WTC11 (cell line): Measurements from ENCODE around the gene UBE2S. TPM values are rescaled to one million over a fixed set of nuclear protein-coding genes. Genes with fewer than 3 reads are reported as not detected.

ENCODE experiments used
- ATAC-seq: fragments of 200-7000 bp; cut with Tn5 transposase; 2 replicates; pipeline ENCODE4 v1.10.0; 2021; ENCODE audit warnings: mild to moderate bottlenecking, moderate library complexity
- CTCF ChIA-PET: fragments of 300-600 bp; sonication (Branson Sonifier 250); formaldehyde crosslinking; loops from one replicate; lab custom pipeline; 2021; ENCODE audit warnings: antibody characterized with exemption; lab: Charles Lee
- POLR2A ChIA-PET: fragments of 350-600 bp; sonication (Branson Sonifier 250); formaldehyde crosslinking; loops from one replicate; lab custom pipeline; 2021; ENCODE audit warnings: antibody characterized with exemption; lab: Charles Lee
- DNase-seq: peaks from one replicate; pipeline ENCODE4 v3.0.0; 2021; ENCODE audit warnings: low spot score
- H3K27ac Mint-ChIP-seq: 2 replicates; pipeline ENCODE4 v1.8.0; 2021; ENCODE audit warnings: mixed read lengths
- H3K27me3 Mint-ChIP-seq: 2 replicates; pipeline ENCODE4 v1.8.0; 2021; ENCODE audit warnings: low read depth, mild to moderate bottlenecking, moderate library complexity, mixed read lengths
- H3K36me3 Mint-ChIP-seq: 2 replicates; pipeline ENCODE4 v1.8.0; 2021; ENCODE audit warnings: mixed read lengths
- H3K4me1 Mint-ChIP-seq: 2 replicates; pipeline ENCODE4 v1.8.0; 2022; ENCODE audit warnings: mixed read lengths
- H3K4me3 Mint-ChIP-seq: 2 replicates; pipeline ENCODE4 v1.8.0; 2021; ENCODE audit warnings: mild to moderate bottlenecking, moderate library complexity, mixed read lengths
- H3K9me3 Mint-ChIP-seq: 2 replicates; pipeline ENCODE4 v1.8.0; 2021; ENCODE audit warnings: mixed read lengths
- CREB1 ChIP-seq: sonication (generic); formaldehyde crosslinking; IDR thresholded peaks from 2 replicates; pipeline ENCODE4 v1.8.0; 2023; ENCODE audit warnings: mild to moderate bottlenecking, missing genetic modification reagents
- FOXK1 ChIP-seq: sonication (generic); formaldehyde crosslinking; IDR thresholded peaks from 2 replicates; pipeline ENCODE4 v1.8.0; 2022; ENCODE audit warnings: mild to moderate bottlenecking, moderate library complexity, missing genetic modification reagents
- FOXP1 ChIP-seq: sonication (generic); formaldehyde crosslinking; IDR thresholded peaks from 2 replicates; pipeline ENCODE4 v1.8.0; 2022; ENCODE audit warnings: missing genetic modification reagents, mild to moderate bottlenecking, moderate library complexity, borderline replicate concordance
- GABPB1 ChIP-seq: sonication (generic); formaldehyde crosslinking; IDR thresholded peaks from 2 replicates; pipeline ENCODE4 v1.8.1; 2023; ENCODE audit warnings: mild to moderate bottlenecking, missing genetic modification reagents
- GTF2I ChIP-seq: fragments of 250-450 bp; sonication (Bioruptor Pico); conservative IDR thresholded peaks from 2 replicates; pipeline ENCODE4 v1.4.0; 2021; ENCODE audit warnings: mild to moderate bottlenecking
- KAT7 ChIP-seq: sonication (generic); formaldehyde crosslinking; IDR thresholded peaks from 2 replicates; pipeline ENCODE4 v1.8.1; 2023; ENCODE audit warnings: missing genetic modification reagents, mild to moderate bottlenecking, borderline replicate concordance
- MYBL2 ChIP-seq: sonication (generic); formaldehyde crosslinking; IDR thresholded peaks from 2 replicates; pipeline ENCODE4 v1.8.1; 2023; ENCODE audit warnings: mild to moderate bottlenecking, moderate library complexity, missing genetic modification reagents
- NR1H2 ChIP-seq: sonication (generic); formaldehyde crosslinking; IDR thresholded peaks from 2 replicates; pipeline ENCODE4 v1.9.0; 2021; ENCODE audit warnings: mild to moderate bottlenecking, moderate library complexity, missing genetic modification reagents
- SOX15 ChIP-seq: fragments of 250-450 bp; sonication (Bioruptor Pico); IDR thresholded peaks from 2 replicates; pipeline ENCODE4 v1.9.0; 2021; ENCODE audit warnings: mild to moderate bottlenecking
- ZNF121 ChIP-seq: sonication (generic); formaldehyde crosslinking; IDR thresholded peaks from 2 replicates; pipeline ENCODE4 v1.8.0; 2023; ENCODE audit warnings: missing genetic modification reagents
- total RNA-seq: library from RNA; stranded (reverse); gene quantifications from 3 replicates; pipeline ENCODE4 v1.2.3, GENCODE V29; 2021
- TF ChIP-seq, protein P1 (sequence below): fragments of 250-450 bp; sonication (Bioruptor Pico); IDR thresholded peaks from 2 replicates; pipeline ENCODE4 v1.9.0; 2021; ENCODE audit warnings: moderate library complexity, mild to moderate bottlenecking, inconsistent platforms, borderline replicate concordance
- TF ChIP-seq, protein P2 (sequence below): sonication (generic); formaldehyde crosslinking; IDR thresholded peaks from 2 replicates; pipeline ENCODE4 v1.8.1; 2023; ENCODE audit warnings: mild to moderate bottlenecking, missing genetic modification reagents, moderate library complexity
- TF ChIP-seq, protein P3 (sequence below): sonication (generic); formaldehyde crosslinking; IDR thresholded peaks from 2 replicates; pipeline ENCODE4 v1.8.1; 2023; ENCODE audit warnings: mild to moderate bottlenecking, missing genetic modification reagents
- TF ChIP-seq, protein P4 (sequence below): sonication (generic); formaldehyde crosslinking; IDR thresholded peaks from 2 replicates; pipeline ENCODE4 v1.8.0; 2022; ENCODE audit warnings: mild to moderate bottlenecking, missing genetic modification reagents
- TF ChIP-seq, protein P5 (sequence below): sonication (generic); formaldehyde crosslinking; conservative IDR thresholded peaks from 2 replicates; pipeline ENCODE4 v1.8.1; 2022; ENCODE audit warnings: mild to moderate bottlenecking, missing genetic modification reagents
- TF ChIP-seq, protein P6 (sequence below): sonication (generic); formaldehyde crosslinking; IDR thresholded peaks from 2 replicates; pipeline ENCODE4 v1.8.1; 2022; ENCODE audit warnings: low read depth, missing genetic modification reagents, borderline replicate concordance
- TF ChIP-seq, protein P7 (sequence below): sonication (generic); formaldehyde crosslinking; IDR thresholded peaks from 2 replicates; pipeline ENCODE4 v1.8.1; 2023; ENCODE audit warnings: mild to moderate bottlenecking, missing genetic modification reagents
- TF ChIP-seq, protein P8 (sequence below): sonication (generic); formaldehyde crosslinking; IDR thresholded peaks from 2 replicates; pipeline ENCODE4 v1.8.1; 2023; ENCODE audit warnings: mild to moderate bottlenecking, missing genetic modification reagents, borderline replicate concordance
- TF ChIP-seq, protein P9 (sequence below): sonication (generic); formaldehyde crosslinking; IDR thresholded peaks from 2 replicates; pipeline ENCODE4 v1.8.0; 2022; ENCODE audit warnings: mild to moderate bottlenecking, missing genetic modification reagents

Gene UBE2S
- total RNA-seq, 1 experiment from 2014 or later, result 442 TPM

DNA sequence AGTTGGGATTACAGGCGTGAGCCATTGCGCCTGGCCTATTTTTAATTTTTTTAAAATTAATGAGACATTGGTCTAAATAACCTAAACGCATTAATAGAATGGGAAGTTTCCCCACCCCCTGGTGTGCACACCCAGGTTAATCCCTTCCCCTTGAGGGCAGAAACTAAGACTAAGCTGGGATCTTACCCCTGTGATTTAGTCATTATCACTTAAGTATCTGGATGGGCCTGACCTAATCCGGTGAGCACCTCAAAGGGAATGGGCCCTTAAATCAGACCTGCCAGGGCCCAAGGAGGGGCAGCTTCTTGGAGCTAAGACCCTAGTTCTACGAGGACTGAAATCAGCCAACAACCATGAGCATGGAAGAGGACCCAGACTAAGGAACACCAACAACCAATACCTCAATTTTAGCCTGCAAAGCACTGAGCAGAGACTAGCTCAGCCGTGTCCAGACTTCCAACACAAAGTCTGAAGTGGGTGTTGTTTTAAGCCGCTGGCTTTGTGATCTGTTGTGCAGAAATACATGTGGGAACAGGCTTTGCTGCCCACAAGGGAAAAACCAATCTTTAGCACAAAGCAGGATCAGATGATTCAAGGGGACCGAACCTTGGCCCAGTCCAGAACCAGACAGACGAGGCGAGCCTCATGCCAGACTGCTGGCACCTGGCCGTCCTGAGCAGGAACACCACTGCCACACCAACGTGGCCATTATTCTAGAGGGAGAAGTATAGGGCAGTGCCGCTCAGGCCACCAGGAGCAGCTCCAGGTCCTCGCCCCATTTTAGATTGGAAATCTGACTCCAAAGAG is 7.1 kb downstream of the UBE2S start:
- H3K27me3 Mint-ChIP-seq, result peaks cover 5% of the 10 kb centered on the region
- peaks cover 37% of the 10 kb centered on the region for H3K36me3 Mint-ChIP-seq
- TF ChIP-seq ZNF121 (CRISPR knock-in tag), result peak; percentile 79
- no peak for TF ChIP-seq CREB1
- TF ChIP-seq, protein P1, sequence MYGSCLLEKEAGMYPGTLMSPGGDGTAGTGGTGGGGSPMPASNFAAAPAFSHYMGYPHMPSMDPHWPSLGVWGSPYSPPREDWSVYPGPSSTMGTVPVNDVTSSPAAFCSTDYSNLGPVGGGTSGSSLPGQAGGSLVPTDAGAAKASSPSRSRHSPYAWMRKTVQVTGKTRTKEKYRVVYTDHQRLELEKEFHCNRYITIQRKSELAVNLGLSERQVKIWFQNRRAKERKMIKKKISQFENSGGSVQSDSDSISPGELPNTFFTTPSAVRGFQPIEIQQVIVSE (CRISPR knock-in tag), result no peak
- TF ChIP-seq, protein P2, sequence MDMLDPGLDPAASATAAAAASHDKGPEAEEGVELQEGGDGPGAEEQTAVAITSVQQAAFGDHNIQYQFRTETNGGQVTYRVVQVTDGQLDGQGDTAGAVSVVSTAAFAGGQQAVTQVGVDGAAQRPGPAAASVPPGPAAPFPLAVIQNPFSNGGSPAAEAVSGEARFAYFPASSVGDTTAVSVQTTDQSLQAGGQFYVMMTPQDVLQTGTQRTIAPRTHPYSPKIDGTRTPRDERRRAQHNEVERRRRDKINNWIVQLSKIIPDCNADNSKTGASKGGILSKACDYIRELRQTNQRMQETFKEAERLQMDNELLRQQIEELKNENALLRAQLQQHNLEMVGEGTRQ (CRISPR knock-in tag), result no peak
- peak; percentile 44; the same call in 1 of the 2 replicates for TF ChIP-seq GTF2I (CRISPR knock-in tag)
- TF ChIP-seq, protein P3, sequence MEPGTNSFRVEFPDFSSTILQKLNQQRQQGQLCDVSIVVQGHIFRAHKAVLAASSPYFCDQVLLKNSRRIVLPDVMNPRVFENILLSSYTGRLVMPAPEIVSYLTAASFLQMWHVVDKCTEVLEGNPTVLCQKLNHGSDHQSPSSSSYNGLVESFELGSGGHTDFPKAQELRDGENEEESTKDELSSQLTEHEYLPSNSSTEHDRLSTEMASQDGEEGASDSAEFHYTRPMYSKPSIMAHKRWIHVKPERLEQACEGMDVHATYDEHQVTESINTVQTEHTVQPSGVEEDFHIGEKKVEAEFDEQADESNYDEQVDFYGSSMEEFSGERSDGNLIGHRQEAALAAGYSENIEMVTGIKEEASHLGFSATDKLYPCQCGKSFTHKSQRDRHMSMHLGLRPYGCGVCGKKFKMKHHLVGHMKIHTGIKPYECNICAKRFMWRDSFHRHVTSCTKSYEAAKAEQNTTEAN (CRISPR knock-in tag), result no peak
- TF ChIP-seq, protein P4, sequence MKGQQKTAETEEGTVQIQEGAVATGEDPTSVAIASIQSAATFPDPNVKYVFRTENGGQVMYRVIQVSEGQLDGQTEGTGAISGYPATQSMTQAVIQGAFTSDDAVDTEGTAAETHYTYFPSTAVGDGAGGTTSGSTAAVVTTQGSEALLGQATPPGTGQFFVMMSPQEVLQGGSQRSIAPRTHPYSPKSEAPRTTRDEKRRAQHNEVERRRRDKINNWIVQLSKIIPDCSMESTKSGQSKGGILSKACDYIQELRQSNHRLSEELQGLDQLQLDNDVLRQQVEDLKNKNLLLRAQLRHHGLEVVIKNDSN (CRISPR knock-in tag), result no peak
- H3K4me3 Mint-ChIP-seq, result no peak overlapping the region
- peak; percentile 9; the same call in 1 of the 2 replicates for ATAC-seq
- H3K27ac Mint-ChIP-seq, result peak overlapping the region; percentile 92
- no peak for DNase-seq
- ChIA-PET CTCF (interaction anchor here (0.6 to 1.6 kb wide), 3 partner anchors 61 to 235 kb away, joined by 3 read pairs; partner anchors contain the start of genes DNAAF3 and ISOC2), POLR2A (interaction anchor here (1.0 to 1.3 kb wide), 5 partner anchors 11 to 149 kb away, joined by 3 to 5 read pairs (median 4); partner anchors contain the start of genes KMT5C and TMEM238)
- peaks cover 22% of the 10 kb centered on the region for H3K4me1 Mint-ChIP-seq
- no peaks in the 10 kb centered on the region for H3K9me3 Mint-ChIP-seq

DNA sequence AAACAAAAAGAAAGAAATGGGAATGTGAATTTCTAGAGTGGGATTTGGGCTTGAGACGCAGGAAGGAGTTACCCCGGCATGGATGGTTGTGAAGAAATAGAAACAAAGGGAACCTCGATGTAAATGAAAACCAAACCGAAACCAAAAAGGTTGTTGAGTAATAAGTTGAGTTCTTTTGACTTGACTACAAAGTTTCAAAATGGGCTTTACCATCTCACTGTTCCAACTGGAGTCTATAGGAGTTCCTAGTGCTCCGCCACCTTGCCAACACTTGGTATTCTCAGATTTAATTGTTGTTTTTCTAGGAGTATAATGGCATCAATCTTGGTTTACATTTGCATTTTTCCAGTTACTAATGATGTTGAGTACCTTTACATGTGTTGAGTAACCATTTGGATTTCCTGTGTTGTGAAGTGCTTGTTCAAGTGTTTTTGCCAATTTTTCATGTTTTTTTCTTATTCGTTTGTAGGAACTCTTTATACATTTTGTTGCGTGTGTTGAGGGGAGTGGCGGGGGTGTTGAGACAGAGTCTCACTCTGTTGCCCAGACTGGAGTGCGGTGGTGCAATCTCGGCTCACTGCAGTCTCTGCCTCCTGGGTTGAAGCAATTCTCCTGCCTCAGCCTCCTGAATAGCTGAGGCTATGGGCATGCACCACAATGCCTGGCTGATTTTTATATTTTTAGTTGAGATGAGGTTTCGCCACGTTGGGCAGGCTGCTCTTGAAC is 9.2 kb downstream of the UBE2S start:
- no peaks in the 10 kb centered on the region for H3K9me3 Mint-ChIP-seq
- H3K4me3 Mint-ChIP-seq, result no peak overlapping the region
- ChIA-PET CTCF (interaction anchor here (0.9 to 1.5 kb wide), 3 partner anchors 14 to 97 kb away, joined by 3 to 6 read pairs (median 3); partner anchors contain the start of gene TMEM238), POLR2A (no interaction called here)
- peaks cover 5% of the 10 kb centered on the region for H3K27me3 Mint-ChIP-seq
- no peak overlapping the region; the same call in 1 of the 2 replicates for H3K27ac Mint-ChIP-seq
- H3K4me1 Mint-ChIP-seq, result peaks cover 16% of the 10 kb centered on the region
- DNase-seq (no peak), ATAC-seq (no peak)
- peaks cover 23% of the 10 kb centered on the region for H3K36me3 Mint-ChIP-seq
- TF ChIP-seq, protein P5, sequence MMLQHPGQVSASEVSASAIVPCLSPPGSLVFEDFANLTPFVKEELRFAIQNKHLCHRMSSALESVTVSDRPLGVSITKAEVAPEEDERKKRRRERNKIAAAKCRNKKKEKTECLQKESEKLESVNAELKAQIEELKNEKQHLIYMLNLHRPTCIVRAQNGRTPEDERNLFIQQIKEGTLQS (CRISPR knock-in tag), result no peak
- TF ChIP-seq MYBL2 (CRISPR knock-in tag) (no peak), KAT7 (CRISPR knock-in tag) (no peak), FOXK1 (CRISPR knock-in tag) (no peak), SOX15 (CRISPR knock-in tag) (no peak), FOXP1 (CRISPR knock-in tag) (no peak), NR1H2 (CRISPR knock-in tag) (no peak), GABPB1 (CRISPR knock-in tag) (no peak)
- TF ChIP-seq, protein P6, sequence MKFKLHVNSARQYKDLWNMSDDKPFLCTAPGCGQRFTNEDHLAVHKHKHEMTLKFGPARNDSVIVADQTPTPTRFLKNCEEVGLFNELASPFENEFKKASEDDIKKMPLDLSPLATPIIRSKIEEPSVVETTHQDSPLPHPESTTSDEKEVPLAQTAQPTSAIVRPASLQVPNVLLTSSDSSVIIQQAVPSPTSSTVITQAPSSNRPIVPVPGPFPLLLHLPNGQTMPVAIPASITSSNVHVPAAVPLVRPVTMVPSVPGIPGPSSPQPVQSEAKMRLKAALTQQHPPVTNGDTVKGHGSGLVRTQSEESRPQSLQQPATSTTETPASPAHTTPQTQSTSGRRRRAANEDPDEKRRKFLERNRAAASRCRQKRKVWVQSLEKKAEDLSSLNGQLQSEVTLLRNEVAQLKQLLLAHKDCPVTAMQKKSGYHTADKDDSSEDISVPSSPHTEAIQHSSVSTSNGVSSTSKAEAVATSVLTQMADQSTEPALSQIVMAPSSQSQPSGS (CRISPR knock-in tag), result no peak
- TF ChIP-seq, protein P7, sequence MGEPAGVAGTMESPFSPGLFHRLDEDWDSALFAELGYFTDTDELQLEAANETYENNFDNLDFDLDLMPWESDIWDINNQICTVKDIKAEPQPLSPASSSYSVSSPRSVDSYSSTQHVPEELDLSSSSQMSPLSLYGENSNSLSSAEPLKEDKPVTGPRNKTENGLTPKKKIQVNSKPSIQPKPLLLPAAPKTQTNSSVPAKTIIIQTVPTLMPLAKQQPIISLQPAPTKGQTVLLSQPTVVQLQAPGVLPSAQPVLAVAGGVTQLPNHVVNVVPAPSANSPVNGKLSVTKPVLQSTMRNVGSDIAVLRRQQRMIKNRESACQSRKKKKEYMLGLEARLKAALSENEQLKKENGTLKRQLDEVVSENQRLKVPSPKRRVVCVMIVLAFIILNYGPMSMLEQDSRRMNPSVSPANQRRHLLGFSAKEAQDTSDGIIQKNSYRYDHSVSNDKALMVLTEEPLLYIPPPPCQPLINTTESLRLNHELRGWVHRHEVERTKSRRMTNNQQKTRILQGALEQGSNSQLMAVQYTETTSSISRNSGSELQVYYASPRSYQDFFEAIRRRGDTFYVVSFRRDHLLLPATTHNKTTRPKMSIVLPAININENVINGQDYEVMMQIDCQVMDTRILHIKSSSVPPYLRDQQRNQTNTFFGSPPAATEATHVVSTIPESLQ (CRISPR knock-in tag), result no peak
- TF ChIP-seq, protein P8, sequence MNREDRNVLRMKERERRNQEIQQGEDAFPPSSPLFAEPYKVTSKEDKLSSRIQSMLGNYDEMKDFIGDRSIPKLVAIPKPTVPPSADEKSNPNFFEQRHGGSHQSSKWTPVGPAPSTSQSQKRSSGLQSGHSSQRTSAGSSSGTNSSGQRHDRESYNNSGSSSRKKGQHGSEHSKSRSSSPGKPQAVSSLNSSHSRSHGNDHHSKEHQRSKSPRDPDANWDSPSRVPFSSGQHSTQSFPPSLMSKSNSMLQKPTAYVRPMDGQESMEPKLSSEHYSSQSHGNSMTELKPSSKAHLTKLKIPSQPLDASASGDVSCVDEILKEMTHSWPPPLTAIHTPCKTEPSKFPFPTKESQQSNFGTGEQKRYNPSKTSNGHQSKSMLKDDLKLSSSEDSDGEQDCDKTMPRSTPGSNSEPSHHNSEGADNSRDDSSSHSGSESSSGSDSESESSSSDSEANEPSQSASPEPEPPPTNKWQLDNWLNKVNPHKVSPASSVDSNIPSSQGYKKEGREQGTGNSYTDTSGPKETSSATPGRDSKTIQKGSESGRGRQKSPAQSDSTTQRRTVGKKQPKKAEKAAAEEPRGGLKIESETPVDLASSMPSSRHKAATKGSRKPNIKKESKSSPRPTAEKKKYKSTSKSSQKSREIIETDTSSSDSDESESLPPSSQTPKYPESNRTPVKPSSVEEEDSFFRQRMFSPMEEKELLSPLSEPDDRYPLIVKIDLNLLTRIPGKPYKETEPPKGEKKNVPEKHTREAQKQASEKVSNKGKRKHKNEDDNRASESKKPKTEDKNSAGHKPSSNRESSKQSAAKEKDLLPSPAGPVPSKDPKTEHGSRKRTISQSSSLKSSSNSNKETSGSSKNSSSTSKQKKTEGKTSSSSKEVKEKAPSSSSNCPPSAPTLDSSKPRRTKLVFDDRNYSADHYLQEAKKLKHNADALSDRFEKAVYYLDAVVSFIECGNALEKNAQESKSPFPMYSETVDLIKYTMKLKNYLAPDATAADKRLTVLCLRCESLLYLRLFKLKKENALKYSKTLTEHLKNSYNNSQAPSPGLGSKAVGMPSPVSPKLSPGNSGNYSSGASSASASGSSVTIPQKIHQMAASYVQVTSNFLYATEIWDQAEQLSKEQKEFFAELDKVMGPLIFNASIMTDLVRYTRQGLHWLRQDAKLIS (CRISPR knock-in tag), result no peak
- TF ChIP-seq, protein P9, sequence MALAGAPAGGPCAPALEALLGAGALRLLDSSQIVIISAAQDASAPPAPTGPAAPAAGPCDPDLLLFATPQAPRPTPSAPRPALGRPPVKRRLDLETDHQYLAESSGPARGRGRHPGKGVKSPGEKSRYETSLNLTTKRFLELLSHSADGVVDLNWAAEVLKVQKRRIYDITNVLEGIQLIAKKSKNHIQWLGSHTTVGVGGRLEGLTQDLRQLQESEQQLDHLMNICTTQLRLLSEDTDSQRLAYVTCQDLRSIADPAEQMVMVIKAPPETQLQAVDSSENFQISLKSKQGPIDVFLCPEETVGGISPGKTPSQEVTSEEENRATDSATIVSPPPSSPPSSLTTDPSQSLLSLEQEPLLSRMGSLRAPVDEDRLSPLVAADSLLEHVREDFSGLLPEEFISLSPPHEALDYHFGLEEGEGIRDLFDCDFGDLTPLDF (CRISPR knock-in tag), result no peak
